Karpas-422 (cell line): ENCODE results near the gene CD300A. TPM values are rescaled to one million over a fixed set of nuclear protein-coding genes. Genes with fewer than 3 reads are reported as not detected.

Experiments used
- DNase-seq: peaks from one replicate; pipeline ENCODE4 v3.0.0-alpha.2; 2015
- H2AFZ ChIP-seq: fragments of 200-600 bp; sonication (generic); 2 replicates; pipeline ENCODE4 v1.6.1; 2014; ENCODE audit warnings: antibody characterized with exemption, low read length, mixed read lengths
- H3K27ac ChIP-seq: fragments of 200-600 bp; sonication (generic); 2 replicates; pipeline ENCODE4 v1.5.1; 2014; ENCODE audit warnings: mild to moderate bottlenecking, low read length, moderate library complexity
- H3K27me3 ChIP-seq: fragments of 200-600 bp; sonication (generic); 2 replicates; pipeline ENCODE4 v1.6.1; 2014; ENCODE audit warnings: low read length, mixed read lengths
- H3K36me3 ChIP-seq: fragments of 200-600 bp; sonication (generic); 2 replicates; pipeline ENCODE4 v1.6.1; 2014; ENCODE audit warnings: low read length, mixed read lengths; ENCODE audit not compliant: insufficient read depth
- H3K4me1 ChIP-seq: fragments of 200-600 bp; sonication (generic); 2 replicates; pipeline ENCODE4 v1.6.1; 2014; ENCODE audit warnings: mild to moderate bottlenecking, low read length, mixed read lengths
- H3K4me2 ChIP-seq: fragments of 200-600 bp; sonication (generic); 2 replicates; pipeline ENCODE4 v1.6.1; 2014; ENCODE audit warnings: low read length, low read depth, mild to moderate bottlenecking; ENCODE audit not compliant: poor library complexity, severe bottlenecking
- H3K4me3 ChIP-seq: fragments of 200-600 bp; sonication (generic); 2 replicates; pipeline ENCODE4 v1.5.1; 2014; ENCODE audit warnings: mild to moderate bottlenecking, antibody characterized with exemption, low read length, mixed read lengths
- H3K79me2 ChIP-seq: fragments of 200-600 bp; sonication (generic); 2 replicates; pipeline ENCODE4 v1.6.1; 2014; ENCODE audit warnings: mild to moderate bottlenecking, low read length, mixed read lengths
- H3K9ac ChIP-seq: fragments of 200-600 bp; sonication (generic); 2 replicates; pipeline ENCODE4 v1.6.0; 2014; ENCODE audit warnings: low read length
- H3K9me2 ChIP-seq: fragments of 200-600 bp; sonication (generic), shearing (Covaris generic); replicated peaks from 2 replicates; pipeline ENCODE4 v1.6.0; 2014; ENCODE audit warnings: mild to moderate bottlenecking, low read length, moderate library complexity; ENCODE audit not compliant: insufficient read depth
- H3K9me3 ChIP-seq: fragments of 300-700, 200-600 bp; sonication (generic); 2 replicates; pipeline ENCODE4 v1.6.1; 2014; ENCODE audit warnings: low read length, mixed read lengths
- H4K20me1 ChIP-seq: fragments of 200-600 bp; sonication (generic); 2 replicates; pipeline ENCODE4 v1.6.1; 2014; ENCODE audit warnings: mild to moderate bottlenecking, antibody characterized with exemption, low read length, low read depth; ENCODE audit not compliant: insufficient read depth
- total RNA-seq: library from RNA; depleted of rRNA; stranded (reverse); fragments of >200 nt; shearing (Covaris generic); gene quantifications from 2 replicates; pipeline ENCODE4 v1.2.3, GENCODE V29; 2014; ENCODE audit warnings: low replicate concordance

The CD300A gene
- total RNA-seq, 1 experiment from 2014 or later: not detected

- no peaks in the 10 kb centered on the region for H3K27me3 ChIP-seq
- H3K4me3 ChIP-seq: no peak overlapping the region
- no peaks in the 10 kb centered on the region for H3K36me3 ChIP-seq
- H3K4me2 ChIP-seq: no peak overlapping the region
- H3K4me1 ChIP-seq: no peaks in the 10 kb centered on the region
- no peaks in the 10 kb centered on the region for H3K9me2 ChIP-seq
- no peak overlapping the region for H2AFZ ChIP-seq
- H3K9ac ChIP-seq: no peak overlapping the region
- no peak for DNase-seq
- H3K9me3 ChIP-seq: peaks cover 2% of the 10 kb centered on the region; the same call in 1 of the 2 replicates
- no peaks in the 10 kb centered on the region for H4K20me1 ChIP-seq
- no peak overlapping the region for H3K27ac ChIP-seq
- no peaks in the 10 kb centered on the region for H3K79me2 ChIP-seq
Observed at GRCh38 chr17:74443516-74444296, 22.7 kb upstream of the CD300A start.

GRCh38 chr17:74444406-74444805 is 22.0 kb upstream of the CD300A start:
- Histone ChIP-seq H4K20me1 (no peaks in the 10 kb centered on the region), H2AFZ (no peak overlapping the region), H3K9ac (no peak overlapping the region), H3K4me1 (no peaks in the 10 kb centered on the region), H3K36me3 (no peaks in the 10 kb centered on the region), H3K4me3 (no peak overlapping the region), H3K79me2 (no peaks in the 10 kb centered on the region), H3K4me2 (no peak overlapping the region), H3K27me3 (no peaks in the 10 kb centered on the region), H3K9me3 (no peaks in the 10 kb centered on the region), H3K27ac (no peak overlapping the region), H3K9me2 (no peaks in the 10 kb centered on the region)
- DNase-seq: no peak

- DNase-seq: no peak
- Histone ChIP-seq H3K27ac (no peak overlapping the region), H3K9me2 (no peaks in the 10 kb centered on the region), H3K79me2 (no peaks in the 10 kb centered on the region), H3K36me3 (no peaks in the 10 kb centered on the region), H3K4me1 (no peaks in the 10 kb centered on the region), H3K4me2 (no peak overlapping the region), H4K20me1 (no peaks in the 10 kb centered on the region), H3K4me3 (no peak overlapping the region), H3K9ac (no peak overlapping the region), H3K9me3 (no peaks in the 10 kb centered on the region), H2AFZ (no peak overlapping the region), H3K27me3 (no peaks in the 10 kb centered on the region)
Observed at GRCh38 chr17:74445158-74445557, 21.3 kb upstream of the CD300A start.

GRCh38 chr17:74446551-74447500 is 19.6 kb upstream of the CD300A start:
- H3K27me3 ChIP-seq: no peaks in the 10 kb centered on the region
- DNase-seq: no peak
- no peak overlapping the region for H3K27ac ChIP-seq
- no peaks in the 10 kb centered on the region for H4K20me1 ChIP-seq
- H3K9ac ChIP-seq: no peak overlapping the region
- H3K79me2 ChIP-seq: no peaks in the 10 kb centered on the region
- H3K4me3 ChIP-seq: no peak overlapping the region
- H3K4me2 ChIP-seq: no peak overlapping the region
- no peaks in the 10 kb centered on the region for H3K36me3 ChIP-seq
- H3K4me1 ChIP-seq: no peaks in the 10 kb centered on the region
- no peak overlapping the region for H2AFZ ChIP-seq
- H3K9me2 ChIP-seq: no peaks in the 10 kb centered on the region
- H3K9me3 ChIP-seq: no peaks in the 10 kb centered on the region

- no peaks in the 10 kb centered on the region for H3K9me2 ChIP-seq
- H3K9ac ChIP-seq: no peak overlapping the region
- H3K79me2 ChIP-seq: no peaks in the 10 kb centered on the region
- no peak overlapping the region for H3K4me2 ChIP-seq
- H3K36me3 ChIP-seq: no peaks in the 10 kb centered on the region
- no peaks in the 10 kb centered on the region for H3K4me1 ChIP-seq
- no peak overlapping the region for H3K4me3 ChIP-seq
- H3K27me3 ChIP-seq: no peaks in the 10 kb centered on the region
- H3K27ac ChIP-seq: no peak overlapping the region
- no peaks in the 10 kb centered on the region for H4K20me1 ChIP-seq
- no peaks in the 10 kb centered on the region for H3K9me3 ChIP-seq
- H2AFZ ChIP-seq: no peak overlapping the region
- no peak for DNase-seq
Observed at GRCh38 chr17:74447628-74448159, 18.7 kb upstream of the CD300A start.

GRCh38 chr17:74448756-74449155 is 17.7 kb upstream of the CD300A start:
- H3K4me3 ChIP-seq: no peak overlapping the region
- no peak overlapping the region for H3K9ac ChIP-seq
- no peak overlapping the region for H3K4me2 ChIP-seq
- H3K9me2 ChIP-seq: no peaks in the 10 kb centered on the region
- no peaks in the 10 kb centered on the region for H3K4me1 ChIP-seq
- H4K20me1 ChIP-seq: no peaks in the 10 kb centered on the region
- H3K9me3 ChIP-seq: no peaks in the 10 kb centered on the region
- no peaks in the 10 kb centered on the region for H3K79me2 ChIP-seq
- no peaks in the 10 kb centered on the region for H3K36me3 ChIP-seq
- H3K27me3 ChIP-seq: no peaks in the 10 kb centered on the region
- no peak overlapping the region for H2AFZ ChIP-seq
- H3K27ac ChIP-seq: no peak overlapping the region
- no peak for DNase-seq

- Histone ChIP-seq H3K36me3 (no peaks in the 10 kb centered on the region), H2AFZ (no peak overlapping the region), H3K4me3 (no peak overlapping the region), H3K27me3 (no peaks in the 10 kb centered on the region), H3K4me1 (no peaks in the 10 kb centered on the region), H4K20me1 (no peaks in the 10 kb centered on the region), H3K4me2 (no peak overlapping the region), H3K79me2 (no peaks in the 10 kb centered on the region), H3K9me3 (no peaks in the 10 kb centered on the region), H3K9me2 (no peaks in the 10 kb centered on the region), H3K27ac (no peak overlapping the region), H3K9ac (no peak overlapping the region)
- no peak for DNase-seq
Observed at GRCh38 chr17:74449306-74449705, 17.1 kb upstream of the CD300A start.

GRCh38 chr17:74449773-74450172 is 16.7 kb upstream of the CD300A start:
- Histone ChIP-seq H3K9ac (no peak overlapping the region), H3K4me3 (no peak overlapping the region), H3K9me2 (no peaks in the 10 kb centered on the region), H3K27me3 (no peaks in the 10 kb centered on the region), H3K27ac (no peak overlapping the region), H3K79me2 (no peaks in the 10 kb centered on the region), H2AFZ (no peak overlapping the region), H4K20me1 (no peaks in the 10 kb centered on the region), H3K9me3 (no peaks in the 10 kb centered on the region), H3K36me3 (no peaks in the 10 kb centered on the region), H3K4me1 (no peaks in the 10 kb centered on the region), H3K4me2 (no peak overlapping the region)
- DNase-seq: no peak
